HepG2 (cell line): ENCODE data around the gene TRNP1. TPM values are rescaled to one million over a fixed set of nuclear protein-coding genes. Genes with fewer than 3 reads are reported as not detected.

Experiments used
- ATAC-seq: fragments of 200-7000 bp; cut with Tn5 transposase; 3 replicates; pipeline ENCODE4 v1.9.1; 2020; ENCODE audit warnings: mild to moderate bottlenecking, moderate library complexity
- BruUV-seq: library from RNA; stranded (reverse); fragments of 400-500 nt; replicated peaks from 2 replicates; lab custom pipeline; 2021; lab: Mats Ljungman, UMichigan
- CTCF ChIA-PET: fragments of 300-600 bp; formaldehyde crosslinking; extraction: SDS; loops from one replicate; lab custom pipeline; 2021; ENCODE audit warnings: low total read pairs, inconsistent platforms, low intra/inter-chr PET ratio; lab: Yijun Ruan, JAX
- POLR2A ChIA-PET: fragments of 350-600 bp; sonication (Branson Sonifier 250); formaldehyde crosslinking; loops from one replicate; lab custom pipeline; 2020; ENCODE audit warnings: antibody characterized with exemption, inconsistent platforms; lab: Yijun Ruan, JAX
- DNase-seq: peaks from one replicate; pipeline ENCODE4 v3.0.0-alpha.2; 2015; ENCODE audit warnings: low spot score
- FAIRE-seq: peaks from 3 replicates; lab custom pipeline; 2011; peaks lifted over from hg19 to GRCh38; lab: Jason Lieb, UNC
- H2AFZ ChIP-seq: one replicate; pipeline ENCODE4 v1.6.1; 2011; ENCODE audit warnings: low read length, inconsistent platforms
- H3K27ac ChIP-seq: fragments of 300-600 bp; 3 replicates; pipeline ENCODE4 v1.8.0; 2011; ENCODE audit warnings: mixed run types, mild to moderate bottlenecking, mixed read lengths, low read length, inconsistent platforms; ENCODE audit not compliant: insufficient read depth; ENCODE audit errors: extremely low read length
- H3K27me3 ChIP-seq, 2 experiments: fragments of 200-600 bp in 1 of 2; 2 replicates in 1 of 2; 3 replicates in 1 of 2; pipeline versions ENCODE4 v1.6.0 to v1.8.0; 2011; ENCODE audit warnings: low read length in 2 of 2, mild to moderate bottlenecking in 2 of 2, moderate library complexity in 2 of 2, inconsistent platforms in 1 of 2; ENCODE audit not compliant: insufficient read depth in 2 of 2, control insufficient read depth in 1 of 2
- H3K36me3 ChIP-seq, 2 experiments: fragments of 200-600 bp in 1 of 2; replicated peaks in 1 of 2; 2 replicates in 1 of 2; 3 replicates in 1 of 2; pipeline versions ENCODE4 v1.5.1 to v1.8.0; 2011; ENCODE audit warnings: low read length in 2 of 2, inconsistent platforms in 1 of 2; ENCODE audit not compliant: insufficient read depth in 2 of 2, control insufficient read depth in 1 of 2
- H3K4me1 ChIP-seq: 2 replicates; pipeline ENCODE4 v1.5.1; 2012; ENCODE audit warnings: low read length, inconsistent platforms; ENCODE audit not compliant: insufficient read depth
- H3K4me2 ChIP-seq: 2 replicates; pipeline ENCODE4 v1.6.0; 2011; ENCODE audit warnings: low read depth, low read length, inconsistent platforms
- H3K4me3 ChIP-seq, 3 experiments: fragments of 200-600 bp in 1 of 3; sonication (generic), shearing (Covaris generic) in 1 of 3; replicated peaks in 1 of 3; 2 replicates each; pipeline ENCODE4 v1.5.1; 2011 to 2016; ENCODE audit warnings: low read length in 3 of 3, inconsistent platforms in 2 of 3, low read depth in 2 of 3, mild to moderate bottlenecking in 2 of 3, control low read depth in 1 of 3, mixed read lengths in 1 of 3; ENCODE audit not compliant: insufficient read depth in 1 of 3
- H3K79me2 ChIP-seq: one replicate; pipeline ENCODE4 v1.6.1; 2011; ENCODE audit warnings: low read length, inconsistent platforms; ENCODE audit not compliant: insufficient read depth
- H3K9ac ChIP-seq: 2 replicates; pipeline ENCODE4 v1.6.0; 2011; ENCODE audit warnings: mild to moderate bottlenecking, low read depth, low read length, inconsistent platforms; ENCODE audit not compliant: insufficient read depth
- H3K9me3 ChIP-seq: 2 replicates; pipeline ENCODE4 v1.5.1; 2012; ENCODE audit warnings: mild to moderate bottlenecking, low read length
- H4K20me1 ChIP-seq: 2 replicates; pipeline ENCODE4 v1.6.0; 2011; ENCODE audit warnings: inconsistent platforms, mild to moderate bottlenecking, low read length, moderate library complexity; ENCODE audit not compliant: insufficient read depth
- HES4 ChIP-seq: sonication (generic); formaldehyde crosslinking; IDR thresholded peaks from 2 replicates; pipeline ENCODE4 v1.9.0; 2021; ENCODE audit warnings: mild to moderate bottlenecking, missing genetic modification reagents, borderline replicate concordance
- HHEX ChIP-seq: IDR thresholded peaks from 2 replicates; pipeline ENCODE4 v1.6.1; 2016; ENCODE audit warnings: control low read depth
- IKZF4 ChIP-seq: sonication (generic); formaldehyde crosslinking; IDR thresholded peaks from 2 replicates; pipeline ENCODE4 v1.5.1; 2020; ENCODE audit warnings: borderline replicate concordance, mild to moderate bottlenecking, low read depth, missing genetic modification reagents; ENCODE audit errors: not compliant biosample characterization
- KDM1A ChIP-seq: IDR thresholded peaks from 2 replicates; pipeline ENCODE4 v1.6.1; 2016; ENCODE audit warnings: missing compliant biosample characterization
- NFIB ChIP-seq: sonication (generic); formaldehyde crosslinking; IDR thresholded peaks from 2 replicates; pipeline ENCODE4 v1.9.0; 2021; ENCODE audit warnings: missing genetic modification reagents, mild to moderate bottlenecking, borderline replicate concordance
- RAD21 ChIP-seq: fragments of 450-650 bp; formaldehyde crosslinking; IDR thresholded peaks from 2 replicates; pipeline ENCODE4 v1.5.0; 2020; ENCODE audit warnings: mild to moderate bottlenecking
- TSC22D2 ChIP-seq: sonication (generic); formaldehyde crosslinking; IDR thresholded peaks from 2 replicates; pipeline ENCODE4 v1.5.1; 2020; ENCODE audit warnings: missing genetic modification reagents, mild to moderate bottlenecking, borderline replicate concordance
- ZKSCAN1 ChIP-seq: fragments of 150-350 bp; IDR thresholded peaks from 2 replicates; pipeline ENCODE4 v1.6.1; 2014; ENCODE audit warnings: low read length
- WGBS: methylation state at CpG from one replicate; pipeline ENCODE4 v1.1.6; 2017; ENCODE audit warnings: low lambda C conversion rate; 5-methylcytosine and 5-hydroxymethylcytosine counted together
- in situ Hi-C: cut with HindIII; loops from 2 replicates; pipeline ENCODE4 v1.10.0; 2017; ENCODE audit warnings: low pct_unique_long_range_greater_than_20kb; ENCODE audit not compliant: extremely low pct_ligation_motif_present
- intact Hi-C: fragments of 100-400 bp; cut with micrococcal nuclease; formaldehyde crosslinking; loops from one replicate; pipeline ENCODE4 v1.10.0; 2022; ENCODE audit not compliant: unreplicated experiment
- polyA plus RNA-seq, 8 experiments: library from polyadenylated mRNA; depleted of rRNA in 3 of 8; stranded (reverse) in 7 of 8; unstranded in 1 of 8; fragments of >200 nt; fragmentation: Illumina TruSeq in 4 of 8; extraction: Trizol in 4 of 8; gene quantifications; 2 replicates each; pipeline versions ENCODE4 v1.2.1 to v1.2.3, GENCODE V29; 2011 to 2016; ENCODE audit warnings: low read depth in 4 of 8, missing spikeins in 1 of 8, mixed read lengths in 1 of 8; ENCODE audit not compliant: insufficient read depth in 1 of 8
- total RNA-seq, 5 experiments: library from RNA; depleted of rRNA; stranded (reverse); fragments of >200 nt; fragmentation: Illumina TruSeq; extraction: Trizol; gene quantifications; 2 replicates each; pipeline ENCODE4 v1.2.3, GENCODE V29; 2016; ENCODE audit warnings: low read depth in 1 of 5
- TF ChIP-seq, protein P1 (sequence below): sonication (generic); formaldehyde crosslinking; IDR thresholded peaks from 2 replicates; pipeline ENCODE4 v1.5.1; 2020; ENCODE audit warnings: missing genetic modification reagents, mild to moderate bottlenecking, borderline replicate concordance
- TF ChIP-seq, protein P2 (sequence below): sonication (generic); formaldehyde crosslinking; IDR thresholded peaks from 2 replicates; pipeline ENCODE4 v1.9.0; 2021; ENCODE audit warnings: missing genetic modification reagents, mild to moderate bottlenecking, borderline replicate concordance
- TF ChIP-seq, protein P3 (sequence below): sonication (generic); formaldehyde crosslinking; IDR thresholded peaks from 2 replicates; pipeline ENCODE4 v1.9.0; 2021; ENCODE audit warnings: missing genetic modification reagents, borderline replicate concordance
- TF ChIP-seq, protein P4 (sequence below): IDR thresholded peaks from 2 replicates; pipeline ENCODE4 v1.6.1; 2012; ENCODE audit warnings: low read depth, low read length, improper control_type of control experiment
- TF ChIP-seq, protein P5 (sequence below): sonication (generic); formaldehyde crosslinking; IDR thresholded peaks from 2 replicates; pipeline ENCODE4 v1.4.0; 2020; ENCODE audit warnings: missing genetic modification reagents, borderline replicate concordance

The TRNP1 gene
- total and polyA plus RNA-seq, 2 of the 13 experiments (the other 11 are each of a cell fraction or from before 2014, with no cell fraction given), result 42.0 to 158 TPM

DNA sequence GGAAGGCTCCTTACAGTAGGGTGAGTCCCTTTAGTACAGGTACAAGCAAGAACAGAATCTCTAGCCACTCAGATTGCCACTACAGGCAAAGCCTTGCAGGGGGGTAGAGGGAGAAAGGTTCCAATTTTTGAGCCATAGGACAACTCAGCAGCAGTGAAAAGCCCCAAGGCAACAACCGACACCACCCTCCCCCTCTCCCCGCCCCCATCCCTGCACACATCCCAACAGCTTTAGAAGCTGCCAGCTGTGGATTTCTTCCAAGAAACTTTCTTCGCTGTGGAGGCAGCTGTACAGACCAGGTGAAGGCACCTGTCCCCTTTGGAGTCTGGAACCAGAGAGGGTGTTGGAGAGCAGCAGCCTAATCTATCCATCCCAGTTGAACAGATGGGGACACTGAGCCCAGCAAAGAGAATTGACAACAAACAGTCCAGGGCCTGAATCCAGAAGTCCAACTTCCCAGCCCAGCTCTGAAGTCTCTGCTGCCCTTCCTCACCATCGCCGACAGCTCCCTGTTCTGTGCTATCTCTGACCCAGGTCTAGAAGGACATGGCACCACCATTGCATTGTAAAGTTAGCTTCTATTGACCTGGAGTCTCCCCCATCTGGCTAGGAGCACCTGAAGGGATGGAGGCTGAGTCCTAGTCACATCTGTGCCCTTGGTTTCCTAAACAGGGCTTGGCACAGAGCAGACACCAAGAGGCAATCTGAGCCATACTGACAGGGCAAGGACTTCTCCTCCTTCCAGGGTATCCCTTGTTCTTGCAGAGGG lies 16.9 kb downstream of the TRNP1 start:
- CTCF ChIA-PET, result no interaction called here
- intact Hi-C loops, result no loop called here
- no peak for ATAC-seq
- TF ChIP-seq RAD21 (CRISPR knock-in tag) (no peak), HHEX (CRISPR knock-in tag) (no peak), HES4 (CRISPR knock-in tag) (no peak), NFIB (CRISPR knock-in tag) (no peak), ZKSCAN1 (no peak), TSC22D2 (CRISPR knock-in tag) (no peak), IKZF4 (CRISPR knock-in tag) (no peak), KDM1A (CRISPR knock-in tag) (no peak)
- TF ChIP-seq, protein P1, sequence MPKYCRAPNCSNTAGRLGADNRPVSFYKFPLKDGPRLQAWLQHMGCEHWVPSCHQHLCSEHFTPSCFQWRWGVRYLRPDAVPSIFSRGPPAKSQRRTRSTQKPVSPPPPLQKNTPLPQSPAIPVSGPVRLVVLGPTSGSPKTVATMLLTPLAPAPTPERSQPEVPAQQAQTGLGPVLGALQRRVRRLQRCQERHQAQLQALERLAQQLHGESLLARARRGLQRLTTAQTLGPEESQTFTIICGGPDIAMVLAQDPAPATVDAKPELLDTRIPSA (CRISPR knock-in tag), result no peak
- TF ChIP-seq, protein P2, sequence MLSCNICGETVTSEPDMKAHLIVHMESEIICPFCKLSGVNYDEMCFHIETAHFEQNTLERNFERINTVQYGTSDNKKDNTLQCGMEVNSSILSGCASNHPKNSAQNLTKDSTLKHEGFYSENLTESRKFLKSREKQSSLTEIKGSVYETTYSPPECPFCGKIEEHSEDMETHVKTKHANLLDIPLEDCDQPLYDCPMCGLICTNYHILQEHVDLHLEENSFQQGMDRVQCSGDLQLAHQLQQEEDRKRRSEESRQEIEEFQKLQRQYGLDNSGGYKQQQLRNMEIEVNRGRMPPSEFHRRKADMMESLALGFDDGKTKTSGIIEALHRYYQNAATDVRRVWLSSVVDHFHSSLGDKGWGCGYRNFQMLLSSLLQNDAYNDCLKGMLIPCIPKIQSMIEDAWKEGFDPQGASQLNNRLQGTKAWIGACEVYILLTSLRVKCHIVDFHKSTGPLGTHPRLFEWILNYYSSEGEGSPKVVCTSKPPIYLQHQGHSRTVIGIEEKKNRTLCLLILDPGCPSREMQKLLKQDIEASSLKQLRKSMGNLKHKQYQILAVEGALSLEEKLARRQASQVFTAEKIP (CRISPR knock-in tag), result no peak
- TF ChIP-seq, protein P3, sequence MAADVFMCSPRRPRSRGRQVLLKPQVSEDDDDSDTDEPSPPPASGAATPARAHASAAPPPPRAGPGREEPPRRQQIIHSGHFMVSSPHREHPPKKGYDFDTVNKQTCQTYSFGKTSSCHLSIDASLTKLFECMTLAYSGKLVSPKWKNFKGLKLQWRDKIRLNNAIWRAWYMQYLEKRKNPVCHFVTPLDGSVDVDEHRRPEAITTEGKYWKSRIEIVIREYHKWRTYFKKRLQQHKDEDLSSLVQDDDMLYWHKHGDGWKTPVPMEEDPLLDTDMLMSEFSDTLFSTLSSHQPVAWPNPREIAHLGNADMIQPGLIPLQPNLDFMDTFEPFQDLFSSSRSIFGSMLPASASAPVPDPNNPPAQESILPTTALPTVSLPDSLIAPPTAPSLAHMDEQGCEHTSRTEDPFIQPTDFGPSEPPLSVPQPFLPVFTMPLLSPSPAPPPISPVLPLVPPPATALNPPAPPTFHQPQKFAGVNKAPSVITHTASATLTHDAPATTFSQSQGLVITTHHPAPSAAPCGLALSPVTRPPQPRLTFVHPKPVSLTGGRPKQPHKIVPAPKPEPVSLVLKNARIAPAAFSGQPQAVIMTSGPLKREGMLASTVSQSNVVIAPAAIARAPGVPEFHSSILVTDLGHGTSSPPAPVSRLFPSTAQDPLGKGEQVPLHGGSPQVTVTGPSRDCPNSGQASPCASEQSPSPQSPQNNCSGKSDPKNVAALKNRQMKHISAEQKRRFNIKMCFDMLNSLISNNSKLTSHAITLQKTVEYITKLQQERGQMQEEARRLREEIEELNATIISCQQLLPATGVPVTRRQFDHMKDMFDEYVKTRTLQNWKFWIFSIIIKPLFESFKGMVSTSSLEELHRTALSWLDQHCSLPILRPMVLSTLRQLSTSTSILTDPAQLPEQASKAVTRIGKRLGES, result no peak
- TF ChIP-seq, protein P4, sequence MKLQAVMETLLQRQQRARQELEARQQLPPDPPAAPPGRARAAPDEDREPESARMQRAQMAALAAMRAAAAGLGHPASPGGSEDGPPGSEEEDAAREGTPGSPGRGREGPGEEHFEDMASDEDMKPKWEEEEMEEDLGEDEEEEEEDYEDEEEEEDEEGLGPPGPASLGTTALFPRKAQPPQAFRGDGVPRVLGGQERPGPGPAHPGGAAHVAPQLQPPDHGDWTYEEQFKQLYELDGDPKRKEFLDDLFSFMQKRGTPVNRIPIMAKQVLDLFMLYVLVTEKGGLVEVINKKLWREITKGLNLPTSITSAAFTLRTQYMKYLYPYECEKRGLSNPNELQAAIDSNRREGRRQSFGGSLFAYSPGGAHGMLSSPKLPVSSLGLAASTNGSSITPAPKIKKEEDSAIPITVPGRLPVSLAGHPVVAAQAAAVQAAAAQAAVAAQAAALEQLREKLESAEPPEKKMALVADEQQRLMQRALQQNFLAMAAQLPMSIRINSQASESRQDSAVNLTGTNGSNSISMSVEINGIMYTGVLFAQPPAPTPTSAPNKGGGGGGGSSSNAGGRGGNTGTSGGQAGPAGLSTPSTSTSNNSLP, result no peak
- TF ChIP-seq, protein P5, sequence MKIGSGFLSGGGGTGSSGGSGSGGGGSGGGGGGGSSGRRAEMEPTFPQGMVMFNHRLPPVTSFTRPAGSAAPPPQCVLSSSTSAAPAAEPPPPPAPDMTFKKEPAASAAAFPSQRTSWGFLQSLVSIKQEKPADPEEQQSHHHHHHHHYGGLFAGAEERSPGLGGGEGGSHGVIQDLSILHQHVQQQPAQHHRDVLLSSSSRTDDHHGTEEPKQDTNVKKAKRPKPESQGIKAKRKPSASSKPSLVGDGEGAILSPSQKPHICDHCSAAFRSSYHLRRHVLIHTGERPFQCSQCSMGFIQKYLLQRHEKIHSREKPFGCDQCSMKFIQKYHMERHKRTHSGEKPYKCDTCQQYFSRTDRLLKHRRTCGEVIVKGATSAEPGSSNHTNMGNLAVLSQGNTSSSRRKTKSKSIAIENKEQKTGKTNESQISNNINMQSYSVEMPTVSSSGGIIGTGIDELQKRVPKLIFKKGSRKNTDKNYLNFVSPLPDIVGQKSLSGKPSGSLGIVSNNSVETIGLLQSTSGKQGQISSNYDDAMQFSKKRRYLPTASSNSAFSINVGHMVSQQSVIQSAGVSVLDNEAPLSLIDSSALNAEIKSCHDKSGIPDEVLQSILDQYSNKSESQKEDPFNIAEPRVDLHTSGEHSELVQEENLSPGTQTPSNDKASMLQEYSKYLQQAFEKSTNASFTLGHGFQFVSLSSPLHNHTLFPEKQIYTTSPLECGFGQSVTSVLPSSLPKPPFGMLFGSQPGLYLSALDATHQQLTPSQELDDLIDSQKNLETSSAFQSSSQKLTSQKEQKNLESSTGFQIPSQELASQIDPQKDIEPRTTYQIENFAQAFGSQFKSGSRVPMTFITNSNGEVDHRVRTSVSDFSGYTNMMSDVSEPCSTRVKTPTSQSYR, result no peak

More for the DNA sequence above, 16.9 kb downstream of the TRNP1 start:
- H3K4me1 ChIP-seq, result peaks cover 38% of the 10 kb centered on the region
- no peaks in the 10 kb centered on the region for H3K9me3 ChIP-seq
- no peaks in the 10 kb centered on the region for H4K20me1 ChIP-seq
- no peaks in the 10 kb centered on the region for H3K79me2 ChIP-seq
- H3K36me3 ChIP-seq, result no peaks in the 10 kb centered on the region
- WGBS, result 65% methylated on average over 3 of the region's 5 CpGs
- in situ Hi-C loops, result no loop called here
- DNase-seq (no peak), FAIRE-seq (no peak)
- no peak overlapping the region for H3K9ac ChIP-seq
- POLR2A ChIA-PET, result interaction anchor here (0.6 to 1.4 kb wide), 3 partner anchors 9 to 17 kb away, joined by 3 to 4 read pairs (median 3); partner anchors contain the start of gene TRNP1
- no peak overlapping the region for H3K27ac ChIP-seq
- H3K27me3 ChIP-seq, result peaks cover 2 to 22% of the 10 kb centered on the region in 2 experiments; a peak in 4 of 5 replicates
- H3K4me3 ChIP-seq, result no peak overlapping the region; a peak in 1 of 6 replicates
- BruUV-seq, result no TSS peak
- peak overlapping the region; percentile 59; the same call in 1 of the 2 replicates for H3K4me2 ChIP-seq
- no peak overlapping the region for H2AFZ ChIP-seq
